Neural progenitor cell (in vitro differentiated cells): Measurements from ENCODE around the gene RIPOR3. TPM values are rescaled to one million over a fixed set of nuclear protein-coding genes. Genes with fewer than 3 reads are reported as not detected.

Source experiments
- DNase-seq: peaks from one replicate; pipeline ENCODE4 v3.0.0-alpha.2; 2016; ENCODE audit warnings: low spot score
- H2AFZ ChIP-seq: fragments of 200-600 bp; sonication (generic); replicated peaks from 2 replicates; pipeline ENCODE4 v1.6.1; 2016; ENCODE audit warnings: antibody characterized with exemption
- H3F3A ChIP-seq: fragments of 200-600 bp; sonication (generic); 2 replicates; pipeline ENCODE4 v1.6.1; 2016; ENCODE audit warnings: antibody characterized with exemption, low read depth
- H3K27ac ChIP-seq: fragments of 200-600 bp; sonication (generic); 2 replicates; pipeline ENCODE4 v1.5.1; 2016; ENCODE audit warnings: mild to moderate bottlenecking
- H3K27me3 ChIP-seq: fragments of 200-600 bp; sonication (generic); 2 replicates; pipeline ENCODE4 v1.6.1; 2016; ENCODE audit warnings: mild to moderate bottlenecking, moderate library complexity
- H3K36me3 ChIP-seq: fragments of 200-600 bp; sonication (generic); 2 replicates; pipeline ENCODE4 v1.5.1; 2016
- H3K4me1 ChIP-seq: fragments of 200-600 bp; sonication (generic); 2 replicates; pipeline ENCODE4 v1.6.1; 2016; ENCODE audit warnings: mixed run types
- H3K4me2 ChIP-seq: fragments of 200-600 bp; sonication (generic); 2 replicates; pipeline ENCODE4 v1.6.1; 2016
- H3K4me3 ChIP-seq: fragments of 200-600 bp; sonication (generic); 2 replicates; pipeline ENCODE4 v1.5.1; 2016
- H3K79me2 ChIP-seq: fragments of 200-600 bp; sonication (generic); 2 replicates; pipeline ENCODE4 v1.6.1; 2016; ENCODE audit warnings: low read depth
- H3K9ac ChIP-seq: fragments of 200-600 bp; sonication (generic); 2 replicates; pipeline ENCODE4 v1.6.1; 2016
- H3K9me3 ChIP-seq: fragments of 200-600 bp; sonication (generic); 2 replicates; pipeline ENCODE4 v1.5.1; 2016; ENCODE audit warnings: low read depth
- H4K20me1 ChIP-seq: fragments of 200-600 bp; sonication (generic); 2 replicates; pipeline ENCODE4 v1.6.1; 2016; ENCODE audit warnings: low read depth
- H3K27ac Mint-ChIP-seq: 3 replicates; pipeline ENCODE4 v1.8.0; 2021; ENCODE audit warnings: mixed read lengths
- H3K27me3 Mint-ChIP-seq: 2 replicates; pipeline ENCODE4 v1.8.0; 2022; ENCODE audit warnings: low read depth, mild to moderate bottlenecking, inconsistent platforms, moderate library complexity, mixed read lengths; ENCODE audit not compliant: insufficient read depth
- H3K36me3 Mint-ChIP-seq: 3 replicates; pipeline ENCODE4 v1.8.0; 2021; ENCODE audit warnings: mixed read lengths
- H3K4me1 Mint-ChIP-seq: 3 replicates; pipeline ENCODE4 v1.8.0; 2021; ENCODE audit warnings: mixed read lengths
- H3K4me3 Mint-ChIP-seq: 3 replicates; pipeline ENCODE4 v1.8.0; 2021; ENCODE audit warnings: mild to moderate bottlenecking, moderate library complexity, mixed read lengths
- H3K9me3 Mint-ChIP-seq: 3 replicates; pipeline ENCODE4 v1.8.0; 2020; ENCODE audit warnings: mixed read lengths
- EZH2 ChIP-seq: fragments of 200-600 bp; sonication (generic); IDR thresholded peaks from 2 replicates; pipeline ENCODE4 v1.6.1; 2017; ENCODE audit warnings: antibody characterized with exemption, mild to moderate bottlenecking, moderate library complexity
- EZH2phosphoT487 ChIP-seq: fragments of 200-600 bp; sonication (generic); IDR thresholded peaks from 2 replicates; pipeline ENCODE4 v1.6.1; 2017; ENCODE audit warnings: antibody characterized with exemption
- total RNA-seq: library from RNA; depleted of rRNA; stranded (reverse); fragments of >200 nt; gene quantifications from 2 replicates; pipeline ENCODE4 v1.2.3, GENCODE V29; 2015; ENCODE audit warnings: low replicate concordance
- TF ChIP-seq, protein P1 (sequence below): fragments of 200-600 bp; sonication (generic); IDR thresholded peaks from 2 replicates; pipeline ENCODE4 v1.5.1; 2017; ENCODE audit warnings: antibody characterized with exemption, mild to moderate bottlenecking

The RIPOR3 gene
- total RNA-seq, 1 donor from 2014 or later = 1.2 TPM

DNA sequence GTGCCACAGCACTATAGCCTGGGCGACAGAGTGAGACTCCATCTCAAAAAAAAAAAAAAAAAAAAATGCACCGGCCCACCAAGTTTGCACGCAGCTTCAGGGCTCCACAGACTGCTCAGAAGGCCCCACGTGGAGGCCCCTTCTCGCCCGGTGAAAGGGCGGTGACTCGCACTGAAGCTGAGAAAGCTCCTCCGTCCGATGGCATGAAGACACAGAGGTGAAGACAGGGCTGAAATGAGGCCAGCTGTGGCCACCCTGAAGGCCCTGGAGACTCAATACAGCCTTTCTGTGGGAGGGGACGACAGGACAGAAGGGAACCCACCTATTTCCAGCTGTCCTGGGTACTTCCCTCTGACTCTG is 97.1 kb downstream of the RIPOR3 start:
- H3K36me3 Mint-ChIP-seq = peaks cover 3% of the 10 kb centered on the region
- Histone ChIP-seq H3K27me3 (no peaks in the 10 kb centered on the region), H3K4me2 (no peak overlapping the region), H3K79me2 (no peaks in the 10 kb centered on the region), H3K36me3 (no peaks in the 10 kb centered on the region), H3K9me3 (no peaks in the 10 kb centered on the region), H3K4me1 (peaks cover 11% of the 10 kb centered on the region), H4K20me1 (no peaks in the 10 kb centered on the region), H3K9ac (no peak overlapping the region), H3F3A (no peaks in the 10 kb centered on the region), H2AFZ (no peak overlapping the region), H3K27ac (no peak overlapping the region), H3K4me3 (no peak overlapping the region)
- H3K27ac Mint-ChIP-seq = no peak overlapping the region
- H3K4me1 Mint-ChIP-seq = peaks cover 4% of the 10 kb centered on the region
- no peaks in the 10 kb centered on the region for H3K9me3 Mint-ChIP-seq
- DNase-seq = no peak
- no peak overlapping the region for H3K4me3 Mint-ChIP-seq
- TF ChIP-seq EZH2phosphoT487 = no peak
- H3K27me3 Mint-ChIP-seq = peaks cover 2% of the 10 kb centered on the region

DNA sequence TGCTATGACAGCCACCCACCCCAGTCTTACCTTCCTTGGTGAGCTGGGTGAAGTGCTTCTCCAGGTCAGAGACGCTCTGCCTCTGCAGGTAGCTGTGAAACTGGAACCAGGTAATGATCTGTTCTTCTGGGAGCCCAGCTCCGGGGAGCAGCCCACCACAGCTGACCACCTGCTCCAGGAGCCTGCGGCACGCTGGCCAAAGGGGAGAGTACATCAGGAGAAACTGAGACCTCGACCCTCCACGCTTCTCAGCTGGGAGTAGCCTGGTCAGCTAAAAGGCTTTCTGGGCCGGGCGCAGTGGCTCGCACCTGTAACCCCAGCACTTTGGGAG is 98.4 kb downstream of the RIPOR3 start:
- Mint-ChIP-seq H3K4me1 (peaks cover 4% of the 10 kb centered on the region), H3K36me3 (peaks cover 8% of the 10 kb centered on the region)
- no peak overlapping the region for H3K9ac ChIP-seq

DNA sequence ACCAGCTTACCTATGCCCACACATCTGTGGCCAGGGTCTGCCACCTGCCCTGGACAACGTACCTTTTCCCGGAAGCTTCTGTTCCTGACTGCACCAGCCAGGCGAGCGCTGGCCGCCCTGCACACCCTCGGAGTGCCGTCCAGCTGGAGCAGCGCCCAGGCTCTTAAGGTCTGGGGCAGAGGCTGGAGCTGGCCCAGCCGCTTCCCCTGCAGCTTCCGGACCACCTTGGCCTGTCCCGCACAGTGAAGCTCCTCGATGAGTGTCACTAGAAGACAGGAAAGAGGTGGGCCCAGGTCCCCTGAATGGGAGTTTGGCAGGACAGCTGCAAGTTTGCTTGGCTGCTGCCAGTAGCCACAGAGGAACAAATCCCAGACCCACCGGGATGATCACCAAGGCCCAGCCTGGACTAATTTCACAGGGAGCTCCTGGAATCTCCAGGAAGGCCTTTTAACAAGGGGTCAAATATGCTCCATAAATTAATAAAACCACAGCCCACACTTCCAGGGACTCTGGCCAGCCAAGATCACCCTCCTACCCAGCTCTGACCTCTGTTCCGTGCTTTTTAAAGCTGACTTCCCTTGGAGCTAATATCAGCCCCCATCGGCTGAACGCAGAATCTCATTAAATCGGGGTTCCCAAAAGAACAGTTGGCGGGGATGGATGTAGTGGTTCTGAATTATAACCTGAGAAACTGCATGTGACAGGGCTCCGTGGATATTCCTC is 98.9 kb downstream of the RIPOR3 start:
- no peaks in the 10 kb centered on the region for H4K20me1 ChIP-seq
- peaks cover 8% of the 10 kb centered on the region for H3K36me3 Mint-ChIP-seq
- H3F3A ChIP-seq = no peaks in the 10 kb centered on the region
- no peak overlapping the region for H3K4me2 ChIP-seq
- no peak overlapping the region for H3K9ac ChIP-seq
- H3K9me3 Mint-ChIP-seq = no peaks in the 10 kb centered on the region
- H3K4me1 ChIP-seq = peaks cover 11% of the 10 kb centered on the region
- no peak overlapping the region for H2AFZ ChIP-seq
- H3K27ac ChIP-seq = no peak overlapping the region
- H3K4me3 Mint-ChIP-seq = no peak overlapping the region
- peaks cover 4% of the 10 kb centered on the region for H3K4me1 Mint-ChIP-seq
- no peaks in the 10 kb centered on the region for H3K36me3 ChIP-seq
- peaks cover 2% of the 10 kb centered on the region for H3K27me3 Mint-ChIP-seq
- no peaks in the 10 kb centered on the region for H3K79me2 ChIP-seq
- TF ChIP-seq EZH2 (no peak), EZH2phosphoT487 (no peak)
- TF ChIP-seq, protein P1, sequence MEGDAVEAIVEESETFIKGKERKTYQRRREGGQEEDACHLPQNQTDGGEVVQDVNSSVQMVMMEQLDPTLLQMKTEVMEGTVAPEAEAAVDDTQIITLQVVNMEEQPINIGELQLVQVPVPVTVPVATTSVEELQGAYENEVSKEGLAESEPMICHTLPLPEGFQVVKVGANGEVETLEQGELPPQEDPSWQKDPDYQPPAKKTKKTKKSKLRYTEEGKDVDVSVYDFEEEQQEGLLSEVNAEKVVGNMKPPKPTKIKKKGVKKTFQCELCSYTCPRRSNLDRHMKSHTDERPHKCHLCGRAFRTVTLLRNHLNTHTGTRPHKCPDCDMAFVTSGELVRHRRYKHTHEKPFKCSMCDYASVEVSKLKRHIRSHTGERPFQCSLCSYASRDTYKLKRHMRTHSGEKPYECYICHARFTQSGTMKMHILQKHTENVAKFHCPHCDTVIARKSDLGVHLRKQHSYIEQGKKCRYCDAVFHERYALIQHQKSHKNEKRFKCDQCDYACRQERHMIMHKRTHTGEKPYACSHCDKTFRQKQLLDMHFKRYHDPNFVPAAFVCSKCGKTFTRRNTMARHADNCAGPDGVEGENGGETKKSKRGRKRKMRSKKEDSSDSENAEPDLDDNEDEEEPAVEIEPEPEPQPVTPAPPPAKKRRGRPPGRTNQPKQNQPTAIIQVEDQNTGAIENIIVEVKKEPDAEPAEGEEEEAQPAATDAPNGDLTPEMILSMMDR = no peak
- H3K27ac Mint-ChIP-seq = no peak overlapping the region
- H3K27me3 ChIP-seq = no peaks in the 10 kb centered on the region
- no peaks in the 10 kb centered on the region for H3K9me3 ChIP-seq
- DNase-seq = no peak
- no peak overlapping the region for H3K4me3 ChIP-seq

More for the DNA sequence above, 98.4 kb downstream of the RIPOR3 start:
- H3K9me3 Mint-ChIP-seq = no peaks in the 10 kb centered on the region
- Histone ChIP-seq H3K79me2 (no peaks in the 10 kb centered on the region), H2AFZ (no peak overlapping the region), H3K4me3 (no peak overlapping the region), H3F3A (no peaks in the 10 kb centered on the region), H3K36me3 (no peaks in the 10 kb centered on the region), H3K27me3 (no peaks in the 10 kb centered on the region), H3K27ac (no peak overlapping the region), H3K9me3 (no peaks in the 10 kb centered on the region), H4K20me1 (no peaks in the 10 kb centered on the region), H3K4me2 (no peak overlapping the region), H3K4me1 (peaks cover 11% of the 10 kb centered on the region)
- H3K4me3 Mint-ChIP-seq = no peak overlapping the region
- no peak for TF ChIP-seq EZH2
- TF ChIP-seq EZH2phosphoT487 = no peak
- TF ChIP-seq, protein P1 = no peak
- H3K27me3 Mint-ChIP-seq = peaks cover 2% of the 10 kb centered on the region
- no peak overlapping the region for H3K27ac Mint-ChIP-seq
- DNase-seq = no peak

DNA sequence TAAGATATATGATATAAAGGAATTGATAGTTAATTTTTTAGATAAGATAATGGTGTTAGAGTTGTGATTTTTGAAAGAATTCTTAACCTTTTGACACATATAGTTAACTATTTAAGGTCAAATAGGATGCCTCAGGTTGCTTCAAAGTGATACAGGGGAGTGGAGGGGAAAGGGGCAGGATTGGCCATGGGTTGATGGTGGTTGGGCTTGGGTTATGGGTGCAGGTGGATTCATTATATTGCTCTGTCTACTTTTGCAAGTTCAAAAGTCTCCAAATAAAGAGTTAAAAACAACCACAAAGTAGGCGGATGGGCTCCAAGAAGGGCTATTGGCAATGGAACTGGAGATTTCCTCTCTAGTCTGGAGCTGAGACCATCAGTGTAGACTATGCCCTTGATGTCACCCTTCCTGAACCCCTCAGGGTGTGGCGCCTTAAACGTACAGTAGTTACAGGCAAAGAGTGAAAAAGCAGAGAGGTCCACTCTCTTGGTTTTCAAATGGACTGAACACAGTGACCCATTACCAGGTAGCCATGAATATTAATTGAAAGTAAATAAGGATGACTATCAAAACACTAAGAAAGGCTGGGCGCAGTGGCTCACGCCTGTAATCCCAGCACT is 100.0 kb downstream of the RIPOR3 start:
- TF ChIP-seq EZH2 (no peak), EZH2phosphoT487 (no peak)
- TF ChIP-seq, protein P1 = no peak
- Histone ChIP-seq H3K79me2 (no peaks in the 10 kb centered on the region), H3K27me3 (no peaks in the 10 kb centered on the region), H3F3A (no peaks in the 10 kb centered on the region), H3K36me3 (no peaks in the 10 kb centered on the region), H3K4me1 (peaks cover 9% of the 10 kb centered on the region), H3K9ac (no peak overlapping the region), H2AFZ (no peak overlapping the region), H4K20me1 (no peaks in the 10 kb centered on the region), H3K9me3 (no peaks in the 10 kb centered on the region), H3K27ac (no peak overlapping the region), H3K4me2 (no peak overlapping the region), H3K4me3 (no peak overlapping the region)
- Mint-ChIP-seq H3K27ac (no peak overlapping the region), H3K4me1 (peaks cover 3% of the 10 kb centered on the region), H3K9me3 (no peaks in the 10 kb centered on the region), H3K4me3 (no peak overlapping the region), H3K27me3 (no peaks in the 10 kb centered on the region), H3K36me3 (peaks cover 8% of the 10 kb centered on the region)
- DNase-seq = no peak
